ENCODE measurements around the gene WWOX.

WWOX gene

DNA sequence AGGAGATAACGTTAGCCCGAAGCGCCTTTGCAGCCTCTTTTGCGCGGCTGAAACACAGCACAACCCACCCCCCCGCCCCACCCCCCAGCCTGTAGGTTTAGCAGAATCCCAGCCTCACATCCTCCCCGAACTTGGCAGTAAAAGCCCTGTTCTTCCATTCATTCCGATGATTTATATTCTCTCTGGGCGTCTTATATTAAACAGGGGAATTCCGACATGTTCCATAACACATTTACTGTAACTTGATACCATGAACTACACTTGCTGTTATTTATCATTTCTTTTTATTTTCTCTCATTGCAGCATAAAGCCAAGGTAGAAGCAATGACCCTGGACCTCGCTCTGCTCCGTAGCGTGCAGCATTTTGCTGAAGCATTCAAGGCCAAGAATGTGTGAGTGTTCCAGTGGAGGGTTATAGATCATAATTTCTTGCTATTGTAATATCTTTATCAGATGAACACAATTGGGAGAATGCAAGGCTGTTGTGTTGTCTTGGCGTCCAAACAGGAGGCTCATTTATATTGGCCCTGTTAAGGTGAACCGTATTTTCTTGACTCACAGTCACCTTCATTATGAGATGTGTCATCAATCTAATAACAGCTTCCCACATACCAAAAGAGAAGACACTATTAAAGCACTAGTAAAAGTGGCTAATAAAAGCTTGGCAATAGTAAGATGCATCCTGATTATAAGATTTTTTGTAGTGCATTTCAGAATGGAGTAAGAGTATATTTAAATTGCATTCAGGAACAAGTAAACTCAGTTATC lies 287.3 kb downstream of the WWOX start:
- in situ Hi-C loops (cut with MboI; ENCODE audit: low sequenced_read_pairs): no loop called here

GRCh38 chr16:78389009-78389498 lies 289.6 kb downstream of the WWOX start:
- in situ Hi-C loops (cut with MboI; ENCODE audit: low sequenced_read_pairs): no loop called here

- in situ Hi-C loops (cut with MboI; ENCODE audit: low sequenced_read_pairs): no loop called here
Observed at GRCh38 chr16:78390092-78390491, 290.6 kb downstream of the WWOX start.

DNA sequence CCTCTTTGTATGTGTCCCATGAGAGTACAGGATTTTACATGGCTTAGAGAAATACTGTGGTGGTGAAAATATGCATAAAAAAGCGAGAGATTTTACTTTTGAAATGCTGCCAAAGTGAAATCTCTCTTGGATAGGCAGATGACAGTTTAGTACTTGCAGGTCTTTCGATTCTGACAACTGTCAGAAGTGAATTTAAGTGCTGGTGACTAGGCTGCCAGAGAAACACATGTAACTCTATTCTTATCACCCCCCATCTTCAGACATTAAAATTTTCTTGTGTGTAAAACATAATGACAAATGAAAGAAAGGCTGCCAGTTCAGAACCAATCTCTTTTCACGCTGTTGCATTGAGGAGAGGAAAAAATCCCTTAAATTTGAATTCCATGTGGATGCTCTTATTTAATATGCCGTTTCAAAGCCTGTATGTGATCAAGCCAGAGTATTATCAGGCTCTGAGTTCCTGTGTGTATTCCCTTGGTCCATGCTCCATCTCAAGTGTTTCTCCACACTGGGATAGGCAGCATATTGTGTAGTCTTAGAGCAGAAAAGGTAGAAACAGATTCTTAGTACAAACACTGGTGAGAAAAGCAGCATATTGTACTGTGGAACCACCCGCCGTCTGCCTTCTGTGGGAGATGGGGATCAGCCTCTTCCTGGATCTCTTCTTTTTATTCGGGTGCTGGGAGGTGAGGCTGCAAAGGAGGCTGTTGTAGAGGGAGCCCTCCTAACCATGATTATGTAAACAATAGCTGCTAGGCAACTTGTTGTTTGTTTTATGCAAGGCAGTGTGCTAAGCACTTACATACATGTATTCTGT lies 291.3 kb downstream of the WWOX start:
- in situ Hi-C loops (cut with MboI; ENCODE audit: low sequenced_read_pairs): no loop called here

GRCh38 chr16:78392585-78393195 lies 293.2 kb downstream of the WWOX start:
- in situ Hi-C loops (cut with MboI; ENCODE audit: low sequenced_read_pairs): no loop called here

DNA sequence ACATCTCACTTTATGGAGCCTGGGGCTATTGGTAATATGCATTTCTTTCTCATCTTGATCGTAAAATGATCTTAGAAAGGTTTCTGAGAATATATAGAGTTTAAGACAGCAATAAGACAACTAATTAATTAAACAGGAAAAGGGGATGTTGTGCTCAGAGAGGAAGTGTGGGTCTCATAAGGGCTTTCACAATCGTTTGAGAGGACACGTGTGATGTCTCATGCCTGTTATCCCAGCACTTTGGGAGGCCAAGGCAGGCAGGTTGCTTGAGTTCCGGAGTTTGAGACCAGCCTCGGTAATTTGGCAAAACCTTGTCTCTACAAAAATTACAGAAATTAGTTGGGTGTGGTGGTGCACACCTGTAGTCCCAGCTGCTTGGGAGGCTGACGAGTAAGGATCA lies 295.6 kb downstream of the WWOX start:
- in situ Hi-C loops (cut with MboI; ENCODE audit: low sequenced_read_pairs): no loop called here

DNA sequence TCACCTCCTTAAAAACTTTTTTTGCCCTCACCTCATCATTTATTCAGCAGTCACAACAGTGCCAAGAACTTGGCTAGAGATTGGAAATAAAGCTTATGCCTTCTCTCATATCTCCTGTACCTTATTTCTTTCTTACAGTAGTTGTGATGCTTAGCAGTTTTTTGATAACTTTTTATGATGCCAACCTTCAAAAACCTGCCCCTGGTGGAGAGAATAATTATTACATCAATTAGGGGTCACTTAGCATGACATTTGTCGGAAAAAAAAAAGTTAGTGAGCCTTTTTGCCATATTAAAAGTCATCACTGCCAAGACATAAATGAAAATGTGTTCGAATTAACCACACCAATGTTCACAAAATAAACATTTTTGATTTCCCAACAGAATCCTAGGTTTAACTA lies 296.6 kb downstream of the WWOX start:
- in situ Hi-C loops (cut with MboI; ENCODE audit: low sequenced_read_pairs): no loop called here

- in situ Hi-C loops (cut with MboI; ENCODE audit: low sequenced_read_pairs): no loop called here
Observed at GRCh38 chr16:78396673-78397072, 297.2 kb downstream of the WWOX start.

DNA sequence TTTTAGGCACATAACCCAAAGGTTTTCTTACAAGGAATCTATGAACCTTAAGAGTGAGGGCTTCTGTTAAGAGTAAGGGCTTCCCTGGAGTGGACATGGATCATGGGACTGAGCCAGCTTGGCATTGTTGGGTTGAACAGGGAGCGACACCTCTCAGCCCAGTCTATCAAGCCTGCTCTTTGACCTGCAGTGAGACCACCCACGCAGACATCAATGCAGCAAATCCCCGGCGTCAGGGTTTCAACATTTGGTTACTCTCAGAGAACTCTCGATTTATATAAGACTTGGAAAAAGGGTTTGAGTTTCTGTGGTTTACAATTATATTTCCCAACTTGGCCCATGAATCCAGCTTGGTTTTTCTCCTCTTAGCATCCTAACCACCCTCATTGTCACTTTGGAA lies 299.9 kb downstream of the WWOX start:
- in situ Hi-C loops (cut with MboI; ENCODE audit: low sequenced_read_pairs): no loop called here

DNA sequence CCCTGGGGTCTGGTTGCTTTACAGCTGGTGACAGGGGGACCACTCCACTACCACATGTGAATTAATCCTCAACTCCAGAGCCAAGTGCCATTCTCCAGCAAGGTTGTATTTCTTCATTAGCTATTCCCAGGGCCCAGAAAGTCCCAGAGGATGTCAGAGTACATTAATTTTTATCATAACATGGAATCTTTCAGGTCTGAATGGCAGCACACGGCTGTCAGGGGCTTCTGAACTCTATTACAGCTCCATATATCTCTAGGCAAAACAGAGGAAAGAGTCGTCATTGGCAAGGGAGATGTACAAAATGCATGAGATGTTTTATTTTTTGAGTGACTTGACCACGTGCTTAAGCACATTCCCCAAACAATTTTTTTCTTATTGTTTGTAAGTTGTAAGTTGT lies 303.4 kb downstream of the WWOX start:
- in situ Hi-C loops (cut with MboI; ENCODE audit: low sequenced_read_pairs): no loop called here

- in situ Hi-C loops (cut with MboI; ENCODE audit: low sequenced_read_pairs): no loop called here
Observed at GRCh38 chr16:78405040-78405439, 305.6 kb downstream of the WWOX start.

GRCh38 chr16:78405833-78406232 lies 306.4 kb downstream of the WWOX start:
- in situ Hi-C loops (cut with MboI; ENCODE audit: low sequenced_read_pairs): no loop called here

DNA sequence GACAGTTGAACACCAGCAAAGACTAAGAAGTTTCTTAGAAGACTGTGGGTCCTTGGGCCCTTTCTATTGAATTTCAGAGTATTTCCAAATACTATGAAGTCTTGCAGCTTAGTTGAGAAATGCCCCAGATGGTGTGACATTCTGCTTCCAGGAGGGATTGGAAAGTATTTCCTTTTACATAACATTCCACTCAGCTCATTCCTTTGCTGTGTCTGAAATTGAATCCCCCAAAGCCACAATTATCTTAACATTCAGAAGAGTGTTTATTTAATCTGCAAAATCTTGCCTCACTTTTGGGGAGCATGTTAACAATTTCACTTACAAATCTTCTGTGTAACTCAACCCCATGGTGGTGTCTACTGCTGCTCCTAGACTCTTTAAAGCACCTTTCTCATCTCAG lies 307.7 kb downstream of the WWOX start:
- in situ Hi-C loops (cut with MboI; ENCODE audit: low sequenced_read_pairs): no loop called here

DNA sequence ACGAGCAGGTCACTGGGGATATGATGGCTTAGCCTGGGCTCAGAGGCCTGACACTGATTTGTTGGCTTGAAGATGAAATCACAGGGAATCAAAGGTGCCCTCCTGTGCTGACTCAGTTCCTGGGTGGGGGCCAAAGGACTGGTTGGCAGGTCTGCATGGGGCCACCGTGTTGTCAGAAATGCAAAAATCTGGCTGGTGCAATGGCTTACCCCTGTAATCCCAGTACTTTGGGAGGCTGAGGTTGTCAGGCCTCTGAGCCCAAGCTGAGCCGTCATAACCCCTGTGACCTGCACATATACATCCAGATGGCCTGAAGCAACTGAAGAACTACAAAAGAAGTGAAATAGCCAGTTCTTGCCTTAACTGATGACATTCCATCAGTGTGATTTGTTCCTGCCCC lies 314.2 kb downstream of the WWOX start:
- in situ Hi-C loops (cut with MboI; ENCODE audit: low sequenced_read_pairs): no loop called here

GRCh38 chr16:78415013-78415412 lies 315.6 kb downstream of the WWOX start:
- in situ Hi-C loops (cut with MboI; ENCODE audit: low sequenced_read_pairs): no loop called here

DNA sequence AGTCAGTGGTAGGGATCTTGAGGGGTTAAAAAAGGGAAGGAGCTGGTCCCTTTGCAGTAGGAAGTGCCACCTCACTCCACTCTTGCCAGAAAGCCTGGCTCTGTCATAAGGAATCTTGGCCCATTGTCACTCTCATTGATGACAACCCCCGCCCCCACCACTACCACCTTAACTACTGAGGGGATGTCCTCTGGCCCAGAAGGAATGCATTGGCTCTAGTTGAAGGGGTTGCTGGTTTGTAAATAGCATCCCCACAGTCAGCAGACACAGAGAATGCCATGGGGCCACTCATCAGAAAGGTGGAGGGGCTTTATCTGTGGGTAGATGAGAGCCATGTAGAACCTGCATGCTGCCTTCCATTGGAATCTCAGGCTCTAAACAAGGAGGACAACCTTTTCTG lies 316.2 kb downstream of the WWOX start:
- in situ Hi-C loops (cut with MboI; ENCODE audit: low sequenced_read_pairs): no loop called here

- in situ Hi-C loops (cut with MboI; ENCODE audit: low sequenced_read_pairs): no loop called here
Observed at GRCh38 chr16:78416400-78416799, 316.9 kb downstream of the WWOX start.

- in situ Hi-C loops (cut with MboI; ENCODE audit: low sequenced_read_pairs): no loop called here
Observed at GRCh38 chr16:78421181-78421708, 321.8 kb downstream of the WWOX start.

DNA sequence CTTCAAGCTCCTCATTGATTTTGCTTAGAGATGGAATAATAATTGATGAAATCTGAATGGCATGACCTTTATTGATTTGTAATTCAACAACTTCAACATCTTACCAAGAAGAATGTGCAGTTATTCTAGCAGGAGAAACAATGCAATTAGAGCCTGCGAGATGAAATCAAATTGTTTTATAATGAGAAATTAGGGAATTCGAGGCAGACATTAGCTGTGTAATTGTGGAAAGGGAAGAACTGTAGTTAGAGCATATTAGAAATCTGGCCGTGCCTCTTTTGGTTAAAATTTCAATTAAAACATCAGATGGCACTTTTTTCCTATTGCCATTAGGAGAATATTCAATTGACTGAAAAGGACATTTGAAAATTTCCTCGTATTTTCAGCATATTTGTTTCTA lies 325.8 kb downstream of the WWOX start:
- in situ Hi-C loops (cut with MboI; ENCODE audit: low sequenced_read_pairs): no loop called here

DNA sequence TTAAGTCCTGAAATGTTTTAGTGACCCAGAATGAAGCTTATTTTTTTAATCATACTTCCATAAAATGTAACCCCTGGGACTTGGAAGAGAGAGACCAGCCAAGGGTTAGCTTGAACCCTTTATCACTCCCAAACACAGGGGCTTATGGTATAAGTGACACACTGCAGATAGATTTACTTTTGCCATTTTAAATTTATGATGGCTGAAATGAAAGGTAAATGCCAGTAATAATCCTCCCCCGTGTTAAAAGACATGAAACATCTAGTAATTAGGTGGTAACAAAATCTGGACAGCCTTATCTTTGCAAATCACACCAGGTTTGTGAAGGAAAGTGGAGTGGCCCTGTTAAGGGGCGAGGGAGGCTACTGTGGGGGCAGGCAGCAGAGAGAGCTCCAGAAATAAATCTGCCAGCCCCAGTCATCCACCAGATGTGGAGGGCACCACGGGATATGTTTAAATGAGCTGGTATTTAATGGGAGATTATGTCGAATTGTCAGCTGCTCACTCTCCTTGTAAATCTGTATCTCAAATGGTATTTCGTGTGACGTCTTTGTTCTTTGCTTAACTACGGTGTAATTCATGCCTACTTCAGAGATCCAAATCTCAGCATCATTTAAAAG lies 326.5 kb downstream of the WWOX start:
- in situ Hi-C loops (cut with MboI; ENCODE audit: low sequenced_read_pairs): no loop called here

GRCh38 chr16:78428193-78428592 lies 328.7 kb downstream of the WWOX start:
- in situ Hi-C loops (cut with MboI; ENCODE audit: low sequenced_read_pairs): no loop called here

Data from HL-60/S4 treated with retinoic acid at 250 ng/mL for 4 days and 3 days (cell line).